NCI-H2227 (cell line): ENCODE measurements around the gene EZR.

Experiments used
- DNase-seq: peaks from one replicate; lab custom pipeline; 2025; ENCODE audit not compliant: unreplicated experiment; lab: John Stamatoyannopoulos, UW

The EZR gene

DNA sequence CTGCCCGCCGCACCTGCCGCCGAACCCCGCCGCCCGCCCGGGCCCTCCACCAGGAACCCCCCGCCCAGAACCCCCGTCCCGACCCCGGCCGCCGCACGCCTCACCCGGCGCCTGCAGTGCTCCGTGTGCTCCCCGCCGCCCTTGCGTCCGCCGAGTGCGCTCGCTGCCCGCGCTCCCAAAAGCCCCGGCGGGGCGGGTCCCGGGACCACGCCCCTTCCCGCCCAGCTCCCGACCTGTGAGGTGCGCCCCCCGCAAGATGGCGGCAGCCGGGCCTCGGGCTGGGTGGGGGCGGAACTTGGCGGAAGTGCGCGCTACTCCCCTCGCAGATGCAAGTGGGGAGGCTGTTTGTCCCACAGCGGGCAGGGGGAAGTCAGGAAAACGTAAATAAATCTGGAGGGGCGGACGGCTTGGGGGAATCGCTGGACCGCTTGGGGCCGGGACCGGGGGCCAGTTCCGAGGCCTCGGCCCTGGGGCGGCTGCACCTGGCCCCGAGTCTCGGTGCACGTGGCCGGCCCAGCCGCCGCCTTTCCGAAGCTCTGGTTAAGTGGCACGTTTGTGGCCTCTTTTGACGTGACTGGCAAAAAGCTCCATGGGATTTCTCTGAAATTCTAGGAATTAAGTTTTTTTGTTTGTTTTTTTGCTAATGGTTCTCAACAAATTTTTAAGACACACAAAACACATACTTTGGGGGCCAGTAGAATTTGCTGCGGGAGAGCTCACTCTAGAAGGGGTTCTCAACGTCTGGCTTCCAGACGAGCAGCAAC lies at the start of gene EZR:
EZR (minus strand) TSS at position 156 of the 764 bp plus-strand sequence. CDS start 1,275 bp downstream, outside the sequence.
- peak; percentile 84 for DNase-seq

DNA sequence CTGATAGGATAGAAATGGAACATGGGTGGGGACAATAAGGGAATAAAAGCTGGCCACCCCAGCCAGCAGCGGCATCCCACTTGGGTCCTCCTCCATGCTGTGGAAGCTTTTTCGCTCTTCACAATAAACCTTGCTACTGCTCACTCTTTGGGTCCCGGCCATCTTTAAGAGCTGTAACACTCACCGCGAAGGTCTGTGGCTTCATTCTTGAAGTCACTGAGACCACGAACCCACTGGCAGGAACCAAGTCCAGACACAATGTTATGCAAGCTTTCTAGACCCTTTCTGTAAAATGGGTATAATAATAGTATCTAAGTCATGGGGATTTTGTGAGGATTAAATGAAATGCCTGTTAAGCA lies 48.9 kb upstream of the EZR start:
- no peak for DNase-seq

GRCh38 chr6:158867381-158868121 lies 48.4 kb upstream of the EZR start:
- DNase-seq = no peak

- DNase-seq = no peak
These were observed 46.6 kb upstream of the EZR start for GRCh38 chr6:158865769-158866168.

DNA sequence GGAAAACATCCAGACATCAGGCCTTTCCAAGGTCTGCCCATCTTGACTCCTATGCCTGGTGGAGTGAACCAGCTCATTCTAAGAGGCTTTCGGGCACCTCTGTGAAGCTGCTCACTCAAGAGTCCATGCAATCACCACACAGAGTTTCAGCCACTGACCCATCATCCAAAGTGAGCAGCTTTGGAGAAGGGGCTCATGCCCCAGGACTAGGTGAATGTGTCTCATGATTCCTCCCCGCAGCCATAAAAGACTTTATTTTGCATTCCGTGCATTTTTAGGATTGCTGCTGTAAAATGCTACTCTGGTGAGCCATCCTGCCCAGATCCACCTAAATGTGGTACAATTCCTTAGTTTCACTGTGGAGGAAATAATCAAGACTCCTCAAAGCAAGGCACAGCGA lies 44.5 kb upstream of the EZR start:
- DNase-seq = no peak

GRCh38 chr6:158861686-158862381 lies 42.7 kb upstream of the EZR start:
- DNase-seq = no peak

- DNase-seq = no peak
These were observed 41.2 kb upstream of the EZR start for GRCh38 chr6:158860279-158860865.

GRCh38 chr6:158856261-158856660 lies 37.1 kb upstream of the EZR start:
- DNase-seq = no peak

DNA sequence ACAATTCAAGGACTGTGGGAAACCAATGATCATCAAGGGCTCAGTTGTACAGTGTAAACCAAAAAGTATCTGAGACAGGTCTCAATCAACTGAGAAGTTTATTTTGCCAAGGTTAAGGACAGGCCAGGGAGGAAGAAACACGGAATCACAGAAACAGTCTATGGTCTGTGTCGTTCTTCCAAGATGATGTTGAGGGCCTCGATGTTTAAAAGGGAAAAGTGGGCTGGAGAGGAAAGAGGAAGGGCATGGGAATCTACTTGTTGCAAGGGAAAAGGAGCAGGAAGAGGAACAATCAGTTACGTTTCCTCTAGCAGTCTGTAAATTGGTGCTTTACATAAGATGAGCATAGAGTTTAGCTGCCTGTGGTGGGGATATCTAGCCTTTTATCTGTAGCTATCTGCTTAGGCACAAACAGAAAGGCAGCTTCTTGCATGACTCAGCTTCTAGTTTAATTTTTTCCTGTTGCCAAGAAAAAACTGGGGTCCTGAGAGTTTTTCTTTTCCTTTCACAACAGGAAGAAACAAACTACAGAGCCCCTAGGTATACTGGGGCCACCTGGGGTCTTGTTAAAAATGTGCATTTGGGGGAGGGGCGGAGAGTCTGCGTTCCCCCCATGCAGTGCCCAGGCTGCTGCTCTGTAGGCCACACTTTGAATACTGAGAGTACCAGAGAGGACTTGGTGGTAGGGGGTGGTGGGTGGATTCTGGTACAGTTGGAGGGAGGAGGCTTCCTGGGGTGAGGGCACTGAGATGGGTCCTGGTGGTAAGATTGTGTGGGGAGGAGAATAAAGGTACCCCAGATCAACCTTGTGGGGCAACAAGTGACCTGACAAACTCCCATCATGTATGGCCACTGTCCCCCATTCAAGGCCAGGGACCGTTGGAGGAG lies 35.3 kb upstream of the EZR start:
- DNase-seq = no peak

GRCh38 chr6:158853880-158854213 lies 34.7 kb upstream of the EZR start:
- no peak for DNase-seq

- peak; percentile 13 for DNase-seq
These were observed 34.1 kb upstream of the EZR start for GRCh38 chr6:158853072-158853879.

- no peak for DNase-seq
These were observed 33.3 kb upstream of the EZR start for GRCh38 chr6:158852312-158853071.

- no peak for DNase-seq
These were observed 31.6 kb upstream of the EZR start for GRCh38 chr6:158850807-158851115.

DNA sequence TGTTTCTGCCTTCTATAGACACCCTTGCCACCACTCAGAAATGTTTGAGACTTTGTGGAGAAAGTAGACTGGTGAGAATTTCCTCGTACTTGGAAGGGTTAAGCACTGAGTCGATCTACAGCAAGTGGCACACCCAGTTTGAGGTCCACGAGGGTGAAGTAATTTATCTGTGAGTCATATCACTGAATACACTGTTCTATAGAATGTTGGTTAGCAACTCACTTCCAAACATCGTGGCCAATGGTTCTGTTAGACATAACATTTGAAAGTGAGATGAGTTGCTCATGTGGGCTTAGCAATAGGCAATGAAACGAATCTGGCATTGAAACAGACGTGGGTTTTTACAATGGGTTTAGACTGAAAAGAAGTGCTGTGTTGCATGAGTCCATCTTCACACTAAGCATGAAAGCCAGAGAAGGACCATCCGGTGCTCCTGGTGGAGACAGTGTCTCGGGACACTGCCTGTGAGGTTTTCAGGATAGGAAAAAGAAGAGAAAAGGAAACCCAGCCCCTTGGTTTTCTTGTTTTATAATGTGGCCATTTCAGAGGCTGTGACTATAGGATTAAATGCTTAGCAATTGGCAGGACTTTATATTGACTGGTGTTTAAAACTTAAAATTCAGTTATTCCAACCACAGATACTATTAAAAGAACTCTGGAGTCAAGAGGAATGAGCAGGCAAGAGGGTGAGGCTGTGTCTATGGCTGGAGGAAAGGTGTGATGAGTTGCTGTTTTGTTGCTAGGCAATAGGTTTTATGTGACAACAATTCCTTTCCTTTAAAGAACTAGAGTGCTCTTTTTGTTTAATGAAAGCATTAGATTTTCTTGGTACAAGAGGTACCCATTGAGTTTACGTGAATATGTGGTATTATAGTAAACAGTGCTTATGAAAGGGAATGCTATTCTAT lies 31.0 kb upstream of the EZR start:
- DNase-seq = peak; percentile 7

GRCh38 chr6:158848490-158848895 lies 29.3 kb upstream of the EZR start:
- no peak for DNase-seq

DNA sequence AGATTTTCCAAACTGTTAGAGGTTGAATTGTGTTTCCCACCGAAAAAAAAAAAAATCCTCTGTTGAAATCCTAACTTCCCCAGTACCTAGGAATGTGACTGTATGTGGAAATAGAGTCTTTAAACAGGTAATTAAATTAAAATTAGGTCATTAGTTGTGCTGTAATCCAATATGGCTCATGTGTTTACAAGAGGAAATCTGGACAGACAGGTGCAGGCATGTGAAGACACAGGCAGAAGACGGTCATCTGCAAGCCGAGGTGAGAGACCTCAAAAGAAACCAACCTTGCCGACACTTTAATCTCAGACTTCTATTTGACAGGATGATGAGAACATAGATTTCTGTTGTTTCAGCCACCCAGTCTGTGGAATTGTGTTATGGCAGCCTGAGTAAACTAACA lies 28.6 kb upstream of the EZR start:
- no peak for DNase-seq

- DNase-seq = no peak
These were observed 27.9 kb upstream of the EZR start for GRCh38 chr6:158847012-158847529.
